ENCODE data around the gene CCDC142.

Gene CCDC142

GRCh38 chr2:74514368-74515270, 31.8 kb upstream of the CCDC142 start, which contains the start of gene TLX2:
Gene TLX2, plus strand, starts transcription at chr2:74514450. Its CDS starts 357 bp downstream, at chr2:74514807.
- DNase-seq (ENCODE audit: low read depth, low spot score) = no peak

GRCh38 chr2:74513605-74514367, 31.0 kb upstream of the CCDC142 start:
- DNase-seq (ENCODE audit: low read depth, low spot score) = no peak

GRCh38 chr2:74512744-74513604, 30.2 kb upstream of the CCDC142 start:
- no peak for DNase-seq (ENCODE audit: low read depth, low spot score)

GRCh38 chr2:74511104-74511989, 28.5 kb upstream of the CCDC142 start:
- DNase-seq (ENCODE audit: low read depth, low spot score) = no peak

GRCh38 chr2:74510272-74510671, 27.5 kb upstream of the CCDC142 start:
- no peak for DNase-seq (ENCODE audit: low read depth, low spot score)

GRCh38 chr2:74507926-74508520, 25.2 kb upstream of the CCDC142 start:
- DNase-seq (ENCODE audit: low read depth, low spot score) = no peak

GRCh38 chr2:74507145-74507925, 24.5 kb upstream of the CCDC142 start, which contains the start of gene PCGF1:
Gene PCGF1, minus strand, starts transcription at chr2:74507695. Its CDS starts 27 bp downstream, at chr2:74507668.
- peak; percentile 95 for DNase-seq (ENCODE audit: low read depth, low spot score)

- no peak for DNase-seq (ENCODE audit: low read depth, low spot score)
Measured at GRCh38 chr2:74505448-74506246, 22.8 kb upstream of the CCDC142 start.

- no peak for DNase-seq (ENCODE audit: low read depth, low spot score)
Measured at GRCh38 chr2:74504591-74504990, 21.8 kb upstream of the CCDC142 start.

- DNase-seq (ENCODE audit: low read depth, low spot score) = no peak
Measured at GRCh38 chr2:74503506-74504475, 21.0 kb upstream of the CCDC142 start.

- no peak for DNase-seq (ENCODE audit: low read depth, low spot score)
Measured at GRCh38 chr2:74502720-74503505, 20.1 kb upstream of the CCDC142 start.

GRCh38 chr2:74502147-74502719, 19.4 kb upstream of the CCDC142 start:
- no peak for DNase-seq (ENCODE audit: low read depth, low spot score)

GRCh38 chr2:74501335-74502071, 18.7 kb upstream of the CCDC142 start:
- DNase-seq (ENCODE audit: low read depth, low spot score) = no peak

- DNase-seq (ENCODE audit: low read depth, low spot score) = no peak
Measured at GRCh38 chr2:74500578-74500946, 17.8 kb upstream of the CCDC142 start.

GRCh38 chr2:74499940-74500577, 17.3 kb upstream of the CCDC142 start:
- no peak for DNase-seq (ENCODE audit: low read depth, low spot score)
